Measurements from ENCODE around the gene CDH10.

Gene CDH10

DNA sequence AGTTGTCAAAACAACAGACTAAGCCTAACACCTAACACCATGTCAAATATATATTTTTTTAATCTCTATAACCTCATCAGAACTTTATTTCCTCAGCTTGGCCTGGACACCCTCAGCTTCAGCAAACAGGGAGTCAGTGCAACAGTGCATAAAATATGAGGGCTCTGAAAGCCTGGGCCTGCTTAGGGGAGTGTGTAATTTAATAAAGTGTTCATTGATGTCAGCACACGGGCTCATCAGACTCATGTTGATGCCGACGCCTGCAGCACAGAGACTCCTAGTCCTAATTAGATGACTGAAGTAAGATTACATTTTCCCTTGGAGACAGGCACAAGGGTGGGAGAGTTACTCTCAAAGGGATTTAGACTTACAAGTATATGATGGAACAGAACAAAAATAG is 37.8 kb downstream of the CDH10 start:
- no peak for DNase-seq (ENCODE audit: extremely low read depth in 1 of 2, low read depth in 1 of 2)

DNA sequence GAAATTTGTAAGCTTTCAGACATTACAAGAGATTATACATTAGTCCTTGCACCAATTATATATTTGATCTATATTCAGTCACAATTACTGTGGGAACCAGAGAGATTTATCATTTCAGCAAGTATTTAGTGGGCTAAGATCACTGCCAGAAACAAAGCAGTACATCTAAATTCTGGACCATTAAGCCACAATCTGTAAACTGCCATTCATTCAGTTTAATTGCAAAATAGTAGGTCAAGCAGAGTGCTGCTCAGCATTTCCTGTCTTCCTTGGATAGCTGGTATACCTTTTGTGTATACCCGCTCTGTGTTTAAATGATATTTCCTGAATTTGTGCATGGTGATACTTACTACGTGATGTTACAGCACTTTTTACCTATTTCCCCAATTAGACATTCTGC is 42.6 kb downstream of the CDH10 start:
- DNase-seq (ENCODE audit: extremely low read depth in 1 of 2, low read depth in 1 of 2) = no peak

DNA sequence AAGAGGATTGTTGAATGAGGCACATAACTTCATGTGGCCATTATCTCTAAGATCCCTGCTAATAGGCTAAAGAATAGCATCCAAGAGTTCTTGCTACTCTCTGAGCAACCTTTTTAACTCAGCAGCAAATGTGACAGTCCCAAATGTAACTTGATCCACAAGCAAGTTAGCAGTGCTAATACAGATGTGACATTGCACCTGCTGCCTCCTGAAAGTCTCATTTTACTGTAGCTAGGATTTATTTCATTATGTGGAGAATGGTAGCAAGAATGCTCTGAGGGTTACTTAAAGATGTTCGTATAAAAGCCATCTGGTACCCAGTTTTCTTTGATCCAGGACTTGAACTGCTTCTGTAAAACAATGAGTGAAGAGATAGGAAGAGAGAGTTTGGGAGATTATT is 45.8 kb downstream of the CDH10 start:
- DNase-seq (ENCODE audit: extremely low read depth in 1 of 2, low read depth in 1 of 2) = no peak

DNA sequence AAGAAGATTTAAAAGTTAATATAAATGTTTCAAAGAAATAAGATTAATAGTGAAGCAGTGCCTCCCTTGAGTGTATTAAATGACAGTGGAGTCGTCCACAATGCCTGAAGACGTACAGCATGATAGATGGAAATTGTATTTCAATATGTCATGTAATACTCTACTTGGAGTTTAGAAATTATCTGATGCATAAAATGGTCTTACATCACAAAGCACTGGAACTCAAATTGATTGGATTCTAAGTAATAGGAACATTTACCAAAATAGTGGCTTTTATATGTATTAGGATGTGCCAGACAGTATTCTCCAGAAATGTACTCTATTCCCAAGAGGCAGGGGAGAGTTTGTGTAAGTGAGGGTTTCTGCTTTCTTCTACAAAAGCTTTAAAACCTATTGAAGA is 49.4 kb downstream of the CDH10 start:
- DNase-seq (ENCODE audit: extremely low read depth in 1 of 2, low read depth in 1 of 2) = no peak

DNA sequence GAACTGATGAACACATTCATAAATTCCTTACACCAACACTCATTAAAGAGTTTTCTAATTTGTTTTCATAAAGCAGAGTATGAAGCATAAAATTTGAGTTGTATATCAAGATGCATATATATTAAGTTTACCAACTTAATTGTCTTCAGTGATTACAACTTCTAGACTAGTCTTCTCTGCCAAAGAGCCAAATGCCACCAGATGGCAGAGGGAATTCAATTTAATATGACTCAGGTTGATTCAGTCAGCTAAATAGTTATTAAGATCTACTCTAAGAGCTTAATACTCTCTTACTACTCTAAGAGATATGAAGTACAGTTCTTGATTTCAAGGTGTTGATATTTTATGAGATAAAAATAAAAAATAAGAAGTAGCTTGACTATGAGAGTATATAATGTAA is 53.4 kb downstream of the CDH10 start:
- no peak for DNase-seq (ENCODE audit: extremely low read depth in 1 of 2, low read depth in 1 of 2)

DNA sequence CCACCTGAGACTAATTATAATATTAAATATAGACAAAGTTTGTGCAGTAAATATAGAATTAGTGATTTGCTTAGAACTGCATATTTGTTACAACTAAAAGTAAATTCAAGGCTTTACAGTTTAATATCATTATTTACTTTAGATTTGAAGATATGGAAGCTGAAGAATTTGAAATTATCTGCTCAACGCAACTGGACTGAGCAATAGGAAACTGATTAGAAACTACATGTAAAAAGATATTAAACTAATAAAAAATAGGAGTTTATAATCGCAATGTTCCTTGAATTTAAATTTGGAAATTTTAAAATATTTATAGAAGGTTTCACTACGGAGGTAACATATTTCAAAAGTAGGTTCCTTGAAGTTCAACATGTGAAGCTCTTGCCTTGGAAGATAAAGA is 55.2 kb downstream of the CDH10 start:
- no peak for DNase-seq (ENCODE audit: extremely low read depth in 1 of 2, low read depth in 1 of 2)

DNA sequence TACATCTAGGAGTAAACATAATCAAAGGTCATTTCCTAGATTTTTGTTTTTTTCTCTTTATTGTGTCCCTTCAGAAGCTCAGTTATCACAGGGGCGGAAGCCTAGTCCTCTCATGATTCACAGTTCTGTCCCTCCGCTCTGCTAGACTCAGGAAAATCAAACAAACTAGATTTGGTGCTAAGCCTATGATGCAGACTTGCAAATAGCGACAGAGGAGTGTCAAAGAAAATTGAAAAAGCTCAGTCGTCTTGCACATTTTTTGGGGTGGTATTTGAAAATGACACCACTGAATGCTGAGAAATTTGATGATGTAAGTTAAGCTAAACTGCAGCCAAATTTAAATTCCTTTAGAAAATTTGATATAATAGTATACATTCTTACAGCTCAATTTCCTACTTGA is 59.0 kb downstream of the CDH10 start:
- DNase-seq (ENCODE audit: extremely low read depth in 1 of 2, low read depth in 1 of 2) = no peak

DNA sequence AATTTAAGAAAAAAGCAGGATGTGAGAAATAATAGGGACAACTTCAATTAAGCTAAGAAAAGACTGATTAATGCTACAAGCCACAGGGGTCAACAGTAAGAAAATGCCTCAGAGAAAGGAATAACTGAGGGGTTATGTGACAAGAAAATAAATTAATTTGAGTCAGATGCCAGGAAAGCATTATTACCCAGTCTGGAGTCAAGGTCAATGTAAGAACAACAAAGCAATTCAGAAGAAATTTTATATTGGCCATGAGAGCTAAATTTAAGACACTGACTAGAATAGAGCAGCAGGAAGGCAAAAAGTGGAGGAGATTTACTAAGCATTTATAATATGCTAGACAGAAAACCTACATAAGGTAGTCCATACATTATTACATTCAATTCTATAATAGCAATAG is 73.5 kb downstream of the CDH10 start:
- DNase-seq (ENCODE audit: extremely low read depth in 1 of 2, low read depth in 1 of 2) = no peak

DNA sequence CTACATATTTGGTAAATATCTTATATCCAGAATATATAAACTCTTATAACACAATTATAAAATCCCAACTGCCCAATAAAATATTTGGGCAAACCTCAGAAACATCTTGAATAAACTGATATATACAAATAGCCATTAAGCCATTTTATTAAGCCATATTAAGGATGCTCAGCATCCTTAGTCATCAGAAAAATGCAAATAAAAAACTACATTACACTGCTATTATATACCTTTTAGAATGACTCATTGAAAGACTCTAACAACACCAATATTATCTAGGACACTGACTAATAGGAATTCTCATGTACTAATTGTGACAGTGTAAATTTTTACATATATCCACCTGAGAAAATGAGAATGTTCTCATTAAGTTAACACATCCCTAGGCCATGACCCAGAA is 77.8 kb downstream of the CDH10 start:
- DNase-seq (ENCODE audit: extremely low read depth in 1 of 2, low read depth in 1 of 2) = no peak

DNA sequence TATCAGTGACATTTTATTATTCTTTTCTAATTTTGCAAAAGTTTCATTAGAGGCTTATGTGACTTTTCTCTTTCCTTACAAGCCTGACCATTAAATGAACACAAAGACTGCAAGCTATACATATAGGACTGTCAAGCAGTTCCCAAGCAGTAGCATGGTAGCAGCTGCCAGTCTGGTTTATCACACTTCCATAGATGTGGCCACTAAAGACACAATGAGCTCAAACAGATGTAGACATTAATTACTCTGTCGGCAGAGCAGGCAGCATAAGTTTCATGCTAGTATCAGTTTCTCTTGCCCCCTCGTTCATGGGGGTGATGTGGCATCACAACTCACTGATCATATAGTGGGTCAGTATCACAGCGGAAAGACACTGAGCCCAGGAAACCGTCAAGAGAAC is 89.5 kb downstream of the CDH10 start:
- no peak for DNase-seq (ENCODE audit: extremely low read depth in 1 of 2, low read depth in 1 of 2)

DNA sequence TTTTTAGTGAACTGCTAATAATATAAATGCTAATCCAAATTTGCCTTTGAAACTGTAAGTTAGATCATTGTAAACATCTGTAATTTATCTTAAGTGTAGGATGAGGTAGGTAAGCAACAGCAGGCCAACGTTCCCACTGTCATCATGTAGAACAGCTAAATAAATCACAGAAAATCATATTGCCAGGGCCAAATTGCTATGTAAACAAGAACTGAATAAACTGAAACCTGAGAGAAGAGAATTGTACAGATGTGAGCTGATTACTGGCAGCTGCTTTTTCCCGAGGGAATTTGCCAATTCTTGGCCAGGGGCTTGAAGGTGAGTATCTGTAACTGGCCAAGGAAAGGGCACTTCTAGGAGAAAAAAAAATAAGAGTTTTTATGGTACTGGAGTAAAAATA is 97.6 kb downstream of the CDH10 start:
- no peak for DNase-seq (ENCODE audit: extremely low read depth in 1 of 2, low read depth in 1 of 2)

DNA sequence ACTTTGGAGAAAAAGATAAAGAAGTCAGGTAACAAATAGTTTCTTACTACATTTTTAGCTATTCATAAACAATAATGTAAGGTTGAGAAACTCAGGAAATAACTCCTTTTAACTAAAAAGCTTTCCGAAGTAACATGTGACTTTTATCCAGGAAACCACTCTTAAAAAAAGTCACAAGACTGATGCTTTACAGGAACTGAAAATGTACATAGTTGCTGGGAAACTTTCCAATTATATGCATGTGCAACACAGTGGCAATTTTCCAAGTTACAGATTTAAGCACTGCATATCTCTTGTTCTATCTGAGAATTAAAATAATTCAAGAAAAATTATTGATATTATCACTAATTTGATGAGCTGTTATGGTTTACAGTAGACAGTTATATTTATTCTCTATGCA is 105.2 kb downstream of the CDH10 start:
- no peak for DNase-seq (ENCODE audit: extremely low read depth in 1 of 2, low read depth in 1 of 2)

DNA sequence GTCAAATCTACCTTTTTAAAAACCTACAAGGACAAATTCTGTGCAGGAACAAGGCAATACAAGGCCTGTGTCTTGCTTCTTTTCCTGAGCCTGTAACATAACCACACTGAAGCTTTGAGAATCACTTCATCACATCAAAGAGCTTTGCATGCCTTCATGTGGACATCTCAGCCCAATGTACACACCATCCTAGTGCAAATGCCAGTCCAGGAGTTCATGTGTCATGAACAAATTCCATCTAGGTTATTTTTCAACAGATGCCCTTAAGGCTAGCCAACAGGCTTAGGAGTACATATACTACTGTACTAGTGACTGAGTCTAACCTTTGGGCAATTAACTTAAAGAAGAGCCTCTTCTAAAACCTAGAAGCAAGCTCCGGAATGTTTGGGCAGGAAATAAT is 106.4 kb downstream of the CDH10 start:
- no peak for DNase-seq (ENCODE audit: extremely low read depth in 1 of 2, low read depth in 1 of 2)

DNA sequence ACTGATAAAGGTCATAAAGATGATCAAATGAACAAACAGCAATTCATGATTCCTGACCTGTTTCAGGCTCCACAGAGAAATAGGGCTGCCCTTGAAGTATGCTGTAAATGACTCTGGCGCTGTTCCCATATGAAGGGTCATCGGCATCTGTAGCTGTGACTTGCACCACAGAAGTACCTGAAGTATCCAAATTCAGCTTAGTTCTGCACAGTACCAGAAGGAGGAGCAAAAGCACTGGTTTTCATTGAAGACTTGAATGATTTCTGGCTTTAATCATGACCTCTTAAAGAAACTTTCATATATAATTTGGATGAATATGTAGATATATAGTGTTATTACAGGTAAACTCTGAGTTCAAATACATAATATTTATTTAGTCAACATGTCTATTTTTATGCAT is 109.1 kb downstream of the CDH10 start:
- no peak for DNase-seq (ENCODE audit: extremely low read depth in 1 of 2, low read depth in 1 of 2)

DNA sequence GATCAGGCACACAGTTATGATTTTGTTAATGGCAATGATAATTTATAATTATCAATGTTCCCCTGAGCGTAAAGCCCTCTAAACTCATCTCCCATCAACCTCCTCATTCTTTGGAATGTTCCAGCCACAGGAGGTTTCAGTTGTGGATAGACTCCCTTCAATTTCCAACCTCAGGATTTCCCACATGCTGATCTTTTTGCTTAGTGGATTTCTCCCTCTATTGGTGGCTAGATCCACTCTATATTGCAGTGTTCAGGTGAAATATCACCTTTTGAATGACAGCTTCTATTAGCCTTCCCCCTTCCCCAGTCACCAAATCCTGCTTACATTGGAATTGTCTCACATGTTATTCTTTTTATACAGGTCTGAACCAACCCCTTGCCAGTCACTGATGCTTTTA is 113.9 kb downstream of the CDH10 start:
- DNase-seq (ENCODE audit: extremely low read depth in 1 of 2, low read depth in 1 of 2) = no peak

DNA sequence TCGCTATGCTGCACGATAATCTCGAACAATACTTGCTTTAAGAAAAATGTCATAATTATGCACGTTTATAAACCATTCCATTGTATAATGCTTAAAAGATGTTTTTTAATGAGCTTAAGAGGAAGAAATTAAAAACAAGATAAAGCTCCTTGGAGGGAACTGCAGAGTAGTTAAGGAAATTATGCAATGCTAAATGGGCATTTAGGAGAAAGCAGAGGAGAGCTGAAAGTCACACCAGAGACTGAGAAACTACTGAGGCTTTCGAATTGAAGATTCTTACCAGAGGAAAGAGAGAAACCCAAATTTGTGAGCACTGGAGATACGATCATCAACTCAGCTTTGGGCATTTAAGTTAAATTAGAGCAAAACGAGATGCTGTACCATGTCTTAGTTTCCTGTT is 119.4 kb downstream of the CDH10 start:
- no peak for DNase-seq (ENCODE audit: extremely low read depth in 1 of 2, low read depth in 1 of 2)

DNA sequence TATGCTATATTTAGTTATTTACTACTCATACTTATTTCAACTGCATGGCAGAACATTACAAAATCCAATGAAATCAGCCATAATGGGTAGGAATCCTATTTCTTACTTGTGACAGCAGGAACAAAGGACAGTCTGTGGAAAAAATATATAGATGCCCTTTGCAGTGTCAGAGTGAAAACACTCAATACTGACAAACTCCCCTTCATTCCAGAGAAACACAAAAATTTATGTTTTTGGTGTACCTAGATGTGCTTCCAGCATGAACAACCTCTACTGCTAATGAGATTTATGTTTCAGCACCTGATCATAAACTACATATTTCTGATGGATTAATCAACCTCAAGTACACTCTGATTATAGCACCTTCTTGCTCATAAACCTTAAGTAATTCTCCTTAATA is 132.4 kb downstream of the CDH10 start:
- DNase-seq (ENCODE audit: extremely low read depth in 1 of 2, low read depth in 1 of 2) = no peak

DNA sequence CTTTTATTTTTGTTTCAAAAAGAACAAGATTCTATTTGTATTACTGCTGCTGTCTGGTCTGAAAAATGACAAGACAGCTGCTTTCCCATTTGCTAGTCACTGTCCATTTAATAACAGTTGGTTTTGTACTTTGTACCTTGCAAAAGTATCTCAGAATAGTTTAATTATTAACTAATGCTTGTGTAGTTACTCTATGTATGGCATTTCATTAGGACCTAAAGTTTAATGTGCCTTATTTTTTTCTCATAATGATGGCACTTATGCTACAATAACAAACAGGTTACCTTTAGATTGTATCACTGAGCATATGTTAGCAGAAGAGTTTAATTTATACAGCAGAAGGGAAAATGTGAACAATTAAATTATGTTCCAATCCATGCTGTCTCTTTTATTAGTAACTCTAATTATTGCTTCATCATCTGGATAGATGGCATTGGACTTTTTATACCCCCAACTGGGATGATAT is 134.2 kb downstream of the CDH10 start:
- no peak for DNase-seq (ENCODE audit: extremely low read depth in 1 of 2, low read depth in 1 of 2)

DNA sequence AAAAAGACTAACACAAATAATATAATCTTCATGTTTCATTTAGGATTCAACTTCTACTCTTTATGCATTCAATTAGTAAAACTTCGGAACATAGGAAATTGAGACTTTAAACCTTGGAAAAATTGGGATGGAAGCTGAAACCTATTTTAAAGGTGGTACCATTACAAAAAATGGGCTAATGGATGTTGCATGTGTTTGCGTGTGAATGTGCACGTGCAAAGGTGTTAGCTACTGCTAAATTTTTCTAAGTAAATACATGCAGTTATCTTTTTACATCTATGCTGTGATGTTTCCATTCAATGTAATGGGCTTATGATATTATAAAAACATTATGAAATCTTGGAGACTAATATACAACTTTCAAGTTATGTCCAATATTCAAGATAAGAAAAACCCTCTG is 134.8 kb downstream of the CDH10 start:
- DNase-seq (ENCODE audit: extremely low read depth in 1 of 2, low read depth in 1 of 2) = no peak

DNA sequence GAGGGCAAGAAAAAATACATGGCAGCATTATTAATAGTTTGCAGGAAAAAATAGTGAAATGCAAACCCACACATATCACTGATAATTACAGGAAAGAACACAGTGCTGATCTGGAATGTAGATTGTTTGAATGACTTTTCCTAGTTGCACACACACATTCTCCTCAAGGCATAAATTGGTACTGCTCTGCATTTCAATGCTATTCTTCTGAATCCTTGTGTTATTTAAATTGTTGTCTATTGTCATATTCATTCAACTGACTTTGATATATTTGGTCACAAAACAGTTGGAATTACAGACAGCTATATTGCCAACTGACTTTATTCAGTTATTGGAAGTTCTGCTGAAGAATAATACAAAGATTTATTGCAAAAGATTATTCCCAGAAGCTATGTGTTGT is 139.5 kb downstream of the CDH10 start:
- DNase-seq (ENCODE audit: extremely low read depth in 1 of 2, low read depth in 1 of 2) = no peak

DNA sequence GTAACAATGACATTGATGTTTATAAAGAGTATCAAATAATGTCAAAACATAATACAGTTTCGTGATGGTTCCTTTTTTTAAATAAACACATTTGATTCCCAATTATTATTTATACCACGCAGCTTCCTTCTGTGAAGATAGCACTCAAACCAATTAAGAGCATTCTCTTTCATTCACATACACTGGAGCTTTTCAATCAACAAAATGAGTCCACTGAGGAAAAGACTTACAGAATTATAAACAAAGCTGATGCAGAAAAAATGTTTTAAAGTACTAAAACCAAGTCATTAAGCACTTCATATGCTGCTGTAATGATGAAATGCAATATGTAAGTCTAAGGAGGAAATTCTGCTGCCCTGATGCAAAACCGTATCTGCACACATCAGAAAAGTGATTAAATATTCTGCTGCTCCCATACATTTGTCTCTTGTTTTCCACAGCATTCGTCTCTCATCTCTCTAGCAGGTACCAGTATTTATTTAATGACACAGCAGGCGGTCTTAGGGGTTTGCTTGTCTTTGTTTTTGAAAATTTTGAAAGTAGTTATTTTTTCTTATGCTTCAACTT is 147.1 kb downstream of the CDH10 start:
- DNase-seq (ENCODE audit: extremely low read depth in 1 of 2, low read depth in 1 of 2) = no peak

DNA sequence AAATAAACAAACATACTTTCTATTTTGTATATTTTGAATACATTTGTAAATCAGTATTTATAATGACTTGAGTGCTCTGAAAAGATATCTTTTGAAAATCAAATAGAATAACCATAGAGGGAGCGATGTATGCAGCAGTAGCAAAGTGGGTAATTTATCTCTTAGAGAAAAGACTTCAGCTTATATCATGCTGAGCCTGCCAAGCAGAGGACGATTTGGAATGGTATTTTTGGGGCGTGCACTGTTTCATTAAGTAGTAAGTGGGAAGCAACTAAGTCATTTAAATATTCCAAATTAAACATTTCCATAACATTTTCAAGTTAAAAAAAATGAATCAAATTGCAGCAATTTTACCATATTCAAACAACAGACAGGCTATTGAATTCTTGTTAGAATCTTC is 147.6 kb downstream of the CDH10 start:
- no peak for DNase-seq (ENCODE audit: extremely low read depth in 1 of 2, low read depth in 1 of 2)

DNA sequence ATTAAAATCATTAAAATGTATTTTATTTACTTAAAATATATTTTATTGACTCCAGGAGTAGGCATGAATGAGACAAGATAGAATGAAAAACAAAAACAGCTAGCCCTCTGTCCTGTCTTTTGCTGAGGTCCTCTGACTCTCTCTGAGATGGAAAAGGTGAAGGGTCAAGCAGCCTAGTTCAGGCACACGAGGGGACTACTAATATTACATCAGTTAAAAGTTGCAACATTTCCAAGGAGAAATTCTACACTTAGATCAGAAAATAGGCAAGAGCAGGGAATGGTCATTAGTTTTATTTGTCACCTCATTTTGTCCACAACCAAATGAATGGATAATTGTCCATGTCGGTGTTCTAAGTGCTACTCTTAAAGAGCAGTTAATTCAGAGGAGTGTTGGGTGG is 148.5 kb downstream of the CDH10 start:
- DNase-seq (ENCODE audit: extremely low read depth in 1 of 2, low read depth in 1 of 2) = no peak

DNA sequence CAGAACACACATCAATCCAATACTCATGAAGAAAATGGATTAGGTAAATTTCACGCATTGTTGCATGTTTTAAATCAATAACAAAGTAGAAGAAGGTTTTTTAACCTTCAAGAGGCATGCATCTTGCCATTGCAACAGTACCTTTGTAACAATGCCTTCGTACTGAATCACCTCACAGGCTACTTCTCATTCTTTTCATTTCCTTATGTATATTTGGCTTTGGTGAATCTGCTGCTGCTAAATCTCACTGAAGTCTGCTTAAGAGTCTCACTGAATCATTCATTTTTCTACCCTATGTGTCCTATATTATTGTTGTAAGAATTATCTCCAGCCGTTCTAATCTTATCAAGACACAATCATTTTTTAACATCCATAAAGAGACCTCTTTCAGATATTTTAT is 152.5 kb downstream of the CDH10 start:
- no peak for DNase-seq (ENCODE audit: extremely low read depth in 1 of 2, low read depth in 1 of 2)

Data from activated CD8-positive, alpha-beta memory T cell treated with anti-CD3 and anti-CD28 coated beads for 1 hour (primary cell).